ENCODE measurements around the gene ESRRG.

- TF ChIP-seq CTCF (IDR thresholded peaks at IDR 0.05; ENCODE audit: insufficient read depth, low read length, poor library complexity, severe bottlenecking) (no peak), EZH2phosphoT487 (conservative IDR thresholded peaks at IDR 0.05; ENCODE audit: low read length) (no peak)
These were observed 225.0 kb downstream of the ESRRG start for GRCh38 chr1:216498277-216498676.
